ENCODE results near the gene ENPP4. TPM values are rescaled to one million over a fixed set of nuclear protein-coding genes. Genes with fewer than 3 reads are reported as not detected.

ENPP4 gene
- total RNA-seq, 1 donor: 6.5 TPM

- Histone ChIP-seq H3K9me3 (ENCODE audit: low read depth, low read length) (no peaks in the 10 kb centered on the region), H3K4me1 (ENCODE audit: insufficient read depth, low read length) (no peaks in the 10 kb centered on the region), H3K36me3 (ENCODE audit: insufficient read depth, low read length) (no peaks in the 10 kb centered on the region), H3K4me2 (ENCODE audit: insufficient read depth, low read length) (no peak overlapping the region), H4K20me1 (ENCODE audit: insufficient read depth, low read length) (no peaks in the 10 kb centered on the region), H2AFZ (ENCODE audit: low read length) (no peak overlapping the region), H3K4me3 (ENCODE audit: insufficient read depth, low read length) (no peak overlapping the region), H3K27me3 (ENCODE audit: insufficient read depth, low read length) (peaks cover 3% of the 10 kb centered on the region), H3K27ac (ENCODE audit: low read depth, low read length) (no peak overlapping the region), H3K79me2 (ENCODE audit: insufficient read depth, low read length) (no peaks in the 10 kb centered on the region)
- no peak for DNase-seq (ENCODE audit: insufficient read length, low spot score, missing footprints)
- TF ChIP-seq CTCF (IDR thresholded peaks at IDR 0.05; ENCODE audit: extremely low read depth, low read depth, low read length): no peak
Measured at GRCh38 chr6:46091080-46091478, 38.7 kb upstream of the ENPP4 start.

DNA sequence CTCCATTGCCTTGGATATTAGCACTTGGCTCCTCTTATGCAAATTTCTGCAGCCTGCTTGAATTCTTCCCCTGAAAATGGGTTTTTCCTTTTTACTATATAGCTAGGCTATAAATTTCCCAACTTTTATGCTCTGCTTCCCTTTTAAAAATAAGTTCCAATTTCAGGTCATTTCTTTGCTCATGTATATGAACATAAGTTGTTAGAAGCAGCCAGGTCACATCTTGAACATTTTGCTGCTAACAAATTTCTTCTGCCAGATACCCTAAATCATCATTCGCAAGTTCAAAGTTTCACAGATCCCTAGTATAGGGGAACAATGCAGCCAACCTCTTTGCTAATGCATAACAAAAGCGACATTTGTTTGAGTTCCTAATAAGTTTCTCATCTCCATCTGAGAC, 34.5 kb upstream of the ENPP4 start:
- DNase-seq (ENCODE audit: insufficient read length, low spot score, missing footprints): no peak
- Histone ChIP-seq H3K4me3 (ENCODE audit: insufficient read depth, low read length) (no peak overlapping the region), H3K4me1 (ENCODE audit: insufficient read depth, low read length) (no peaks in the 10 kb centered on the region), H4K20me1 (ENCODE audit: insufficient read depth, low read length) (no peaks in the 10 kb centered on the region), H3K27me3 (ENCODE audit: insufficient read depth, low read length) (peaks cover 2% of the 10 kb centered on the region), H3K9me3 (ENCODE audit: low read depth, low read length) (no peaks in the 10 kb centered on the region), H3K36me3 (ENCODE audit: insufficient read depth, low read length) (no peaks in the 10 kb centered on the region), H3K4me2 (ENCODE audit: insufficient read depth, low read length) (no peak overlapping the region), H3K79me2 (ENCODE audit: insufficient read depth, low read length) (no peaks in the 10 kb centered on the region), H3K27ac (ENCODE audit: low read depth, low read length) (no peak overlapping the region), H2AFZ (ENCODE audit: low read length) (no peak overlapping the region)
- no peak for TF ChIP-seq CTCF (IDR thresholded peaks at IDR 0.05; ENCODE audit: extremely low read depth, low read depth, low read length)

DNA sequence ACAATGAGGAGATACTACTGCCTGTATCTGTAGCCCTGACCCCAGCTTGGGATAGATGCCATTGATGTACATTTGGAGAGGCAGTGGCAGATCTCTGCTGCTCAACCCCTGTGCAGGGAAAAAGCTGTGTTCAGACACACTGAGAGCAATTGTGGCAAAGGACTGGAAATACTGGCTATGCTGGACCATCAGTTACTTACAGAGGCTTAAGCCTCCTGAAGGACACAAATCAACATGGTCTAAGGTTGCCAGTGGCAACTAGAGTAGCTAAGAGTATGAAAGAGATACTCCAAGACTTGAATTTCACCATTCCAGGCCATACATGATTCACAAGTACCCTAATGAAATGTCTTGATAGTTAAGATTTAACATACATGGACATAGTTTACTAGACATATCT, 32.4 kb upstream of the ENPP4 start:
- no peaks in the 10 kb centered on the region for H4K20me1 ChIP-seq (ENCODE audit: insufficient read depth, low read length)
- H3K4me2 ChIP-seq (ENCODE audit: insufficient read depth, low read length): no peak overlapping the region
- H3K79me2 ChIP-seq (ENCODE audit: insufficient read depth, low read length): no peaks in the 10 kb centered on the region
- H3K36me3 ChIP-seq (ENCODE audit: insufficient read depth, low read length): no peaks in the 10 kb centered on the region
- H3K27me3 ChIP-seq (ENCODE audit: insufficient read depth, low read length): peaks cover 3% of the 10 kb centered on the region
- no peak for TF ChIP-seq CTCF (IDR thresholded peaks at IDR 0.05; ENCODE audit: extremely low read depth, low read depth, low read length)
- no peak overlapping the region for H3K4me3 ChIP-seq (ENCODE audit: insufficient read depth, low read length)
- no peaks in the 10 kb centered on the region for H3K4me1 ChIP-seq (ENCODE audit: insufficient read depth, low read length)
- H3K27ac ChIP-seq (ENCODE audit: low read depth, low read length): no peak overlapping the region
- no peak for DNase-seq (ENCODE audit: insufficient read length, low spot score, missing footprints)
- no peak overlapping the region for H2AFZ ChIP-seq (ENCODE audit: low read length)
- H3K9me3 ChIP-seq (ENCODE audit: low read depth, low read length): no peaks in the 10 kb centered on the region

DNA sequence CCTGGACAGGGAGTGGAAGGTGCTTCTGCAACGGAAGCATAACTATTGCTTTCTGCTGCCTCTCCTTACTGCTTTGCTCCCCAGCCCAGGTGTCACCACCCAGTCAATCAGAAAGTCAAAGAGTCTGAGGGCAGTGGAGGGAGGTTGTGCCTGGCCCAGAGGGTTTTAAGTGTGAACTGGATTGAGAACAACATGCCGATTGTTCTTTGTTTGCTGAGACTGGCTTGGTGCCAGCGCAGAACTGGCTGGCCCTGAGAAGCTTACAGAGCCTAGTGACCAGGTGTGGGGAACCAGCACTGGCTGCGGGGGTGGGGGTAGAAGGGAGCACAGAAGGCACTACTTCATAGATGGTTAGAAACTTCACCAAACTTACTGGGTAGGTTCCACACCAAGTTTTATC, 31.1 kb upstream of the ENPP4 start:
- Histone ChIP-seq H3K4me3 (ENCODE audit: insufficient read depth, low read length) (no peak overlapping the region), H3K79me2 (ENCODE audit: insufficient read depth, low read length) (no peaks in the 10 kb centered on the region), H2AFZ (ENCODE audit: low read length) (no peak overlapping the region), H4K20me1 (ENCODE audit: insufficient read depth, low read length) (no peaks in the 10 kb centered on the region), H3K27ac (ENCODE audit: low read depth, low read length) (no peak overlapping the region), H3K9me3 (ENCODE audit: low read depth, low read length) (no peaks in the 10 kb centered on the region), H3K4me1 (ENCODE audit: insufficient read depth, low read length) (no peaks in the 10 kb centered on the region), H3K27me3 (ENCODE audit: insufficient read depth, low read length) (peaks cover 3% of the 10 kb centered on the region), H3K36me3 (ENCODE audit: insufficient read depth, low read length) (no peaks in the 10 kb centered on the region), H3K4me2 (ENCODE audit: insufficient read depth, low read length) (no peak overlapping the region)
- TF ChIP-seq CTCF (IDR thresholded peaks at IDR 0.05; ENCODE audit: extremely low read depth, low read depth, low read length): no peak
- no peak for DNase-seq (ENCODE audit: insufficient read length, low spot score, missing footprints)
